DMS79 (cell line): Measurements from ENCODE around the gene ZNF91.
"Not testable (repeated sequence)": the region's sequence is repeated elsewhere in the genome, so short reads cannot be mapped to it uniquely, and the experiment has no call there.

Source experiments
- DNase-seq: peaks from one replicate; lab custom pipeline; 2025; lab: John Stamatoyannopoulos, UW

ZNF91 gene

GRCh38 chr19:23318941-23319340 is 76.3 kb downstream of the ZNF91 start:
- DNase-seq: not testable (repeated sequence)

GRCh38 chr19:23318143-23318542 is 77.1 kb downstream of the ZNF91 start:
- no peak for DNase-seq

- DNase-seq: no peak
These were observed 80.0 kb downstream of the ZNF91 start for GRCh38 chr19:23315286-23315685.

- DNase-seq: no peak
These were observed 80.6 kb downstream of the ZNF91 start for GRCh38 chr19:23314505-23315251.

GRCh38 chr19:23313196-23313595 is 82.1 kb downstream of the ZNF91 start:
- DNase-seq: no peak

DNA sequence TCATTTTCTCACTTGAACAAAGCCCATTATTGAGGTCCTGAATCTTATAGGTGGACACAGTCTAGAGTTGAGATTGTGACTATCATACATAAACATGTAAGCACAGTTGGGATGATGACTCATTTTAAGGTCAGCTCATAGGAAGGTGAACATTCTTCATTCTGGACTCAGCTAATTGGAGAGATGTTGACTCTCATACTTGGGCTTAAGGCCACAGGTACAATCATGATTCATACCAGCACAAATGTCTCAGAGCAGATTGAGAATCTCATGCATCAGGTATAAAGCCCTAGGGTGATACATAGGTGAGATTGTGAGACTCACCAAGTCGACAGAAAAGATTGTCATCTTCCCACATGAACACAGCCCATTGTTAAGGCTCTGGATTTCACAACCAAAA is 82.8 kb downstream of the ZNF91 start:
- no peak for DNase-seq

DNA sequence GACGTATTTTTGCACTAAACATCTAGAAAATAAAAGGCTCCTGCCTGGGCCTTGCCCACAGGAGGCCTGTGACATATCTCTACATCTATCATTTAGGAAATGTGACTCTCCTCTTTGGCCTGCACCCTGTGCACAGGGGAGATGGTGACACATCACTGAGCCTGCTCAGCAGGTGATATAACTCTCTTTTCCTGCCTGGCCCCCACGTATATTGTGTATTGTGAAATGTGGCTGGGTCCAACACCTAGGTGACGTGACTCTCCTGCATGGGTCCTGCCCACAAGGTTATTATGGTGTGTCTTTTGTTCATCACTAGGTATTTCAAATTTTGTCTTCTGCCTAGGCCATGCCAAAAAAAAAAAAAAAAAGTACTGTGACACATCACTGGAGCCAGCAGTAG is 83.7 kb downstream of the ZNF91 start:
- no peak for DNase-seq

- DNase-seq: no peak
These were observed 84.5 kb downstream of the ZNF91 start for GRCh38 chr19:23310729-23311211.

DNA sequence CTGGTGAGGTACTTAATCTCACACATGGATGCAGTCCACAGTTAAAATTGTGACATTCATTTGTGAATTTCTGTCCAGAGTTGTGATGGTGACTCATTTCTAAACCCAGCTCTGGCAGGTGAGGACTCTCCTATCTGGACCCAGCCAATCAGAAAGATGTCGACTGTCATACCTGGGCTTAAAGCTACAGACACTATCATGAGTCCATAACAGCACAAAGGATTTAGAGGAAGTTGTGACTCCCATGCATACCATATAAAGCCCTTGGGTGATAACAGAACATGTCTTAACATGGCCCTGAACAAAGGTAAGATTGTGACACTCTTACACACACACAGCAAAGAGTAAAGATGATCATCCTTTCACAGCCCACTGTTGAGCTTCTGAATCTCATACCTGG is 85.3 kb downstream of the ZNF91 start:
- no peak for DNase-seq

DNA sequence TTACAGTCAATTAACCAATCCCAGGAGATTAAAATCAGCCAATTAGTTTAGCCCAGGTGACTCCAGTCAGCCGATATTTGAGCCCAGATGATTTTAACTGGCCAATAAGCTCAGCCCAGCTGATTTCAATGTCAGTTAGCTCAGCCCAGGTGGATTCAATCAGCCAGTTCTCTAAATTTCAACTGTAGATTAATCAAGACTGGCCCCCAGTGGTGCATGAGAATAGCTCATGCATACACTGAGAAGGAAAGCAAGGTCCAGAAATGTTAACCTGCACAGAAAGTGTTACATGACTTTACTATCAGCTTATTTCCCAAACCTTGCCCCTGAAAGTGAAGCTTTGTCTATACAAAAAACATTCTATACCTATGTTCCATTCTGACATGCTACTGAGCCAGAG is 89.7 kb downstream of the ZNF91 start:
- DNase-seq: no peak

GRCh38 chr19:23304238-23304637 is 91.0 kb downstream of the ZNF91 start:
- DNase-seq: no peak

DNA sequence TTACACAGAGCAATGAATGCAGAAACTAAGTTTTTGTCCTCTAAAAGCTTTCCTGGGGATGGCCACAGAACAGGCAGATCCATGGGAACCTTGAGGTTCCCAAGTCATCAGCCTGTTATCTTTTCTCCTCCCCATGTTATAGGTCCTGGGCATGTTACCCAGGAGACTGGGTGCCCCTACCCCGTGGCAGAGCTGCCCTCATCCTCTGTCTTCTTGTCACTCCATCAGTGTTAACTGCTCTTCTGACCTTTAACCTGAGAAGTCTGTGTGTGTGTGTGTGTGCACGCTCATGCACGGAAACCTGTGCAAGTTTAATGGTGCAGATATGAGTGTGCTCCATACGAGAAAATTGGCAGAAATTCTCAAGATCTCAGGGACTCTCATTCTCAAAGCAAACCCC is 101.1 kb downstream of the ZNF91 start:
- no peak for DNase-seq

GRCh38 chr19:23289966-23290365 is 105.3 kb downstream of the ZNF91 start:
- not testable (repeated sequence) for DNase-seq
